A549 (cell line): Measurements from ENCODE around the gene APOH. TPM values are rescaled to one million over a fixed set of nuclear protein-coding genes. Genes with fewer than 3 reads are reported as not detected.

Experiments
- ATAC-seq, 2 experiments: fragments of 200-7000 bp in 1 of 2; fragments of >200 bp in 1 of 2; cut with Nextera tagmentation in 1 of 2; cut with Tn5 transposase in 1 of 2; 3 replicates each; pipeline versions ENCODE4 v1.8.0 to v1.9.1; 2018 to 2020; ENCODE audit warnings: mild to moderate bottlenecking in 1 of 2, moderate library complexity in 1 of 2
- CTCF ChIA-PET: fragments of 300-600 bp; sonication (Branson Sonifier 250); formaldehyde crosslinking; extraction: SDS; loops from one replicate; lab custom pipeline; 2021; ENCODE audit warnings: antibody characterized with exemption, inconsistent platforms; lab: Yijun Ruan, JAX
- POLR2A ChIA-PET: fragments of 350-600 bp; formaldehyde crosslinking; extraction: SDS; loops from one replicate; lab custom pipeline; 2021; ENCODE audit warnings: antibody characterized with exemption, inconsistent platforms; lab: Yijun Ruan, JAX
- DNase-seq, 2 experiments: peaks; one replicate each; pipeline versions ENCODE4 v3.0.0 to v3.0.0-alpha.2; 2011 to 2016; ENCODE audit warnings: low read depth in 1 of 2, low spot score in 1 of 2
- FAIRE-seq: peaks from 2 replicates; lab custom pipeline; 2011; peaks lifted over from hg19 to GRCh38; lab: Jason Lieb, UNC
- H3K27ac ChIP-seq, 2 experiments: fragments of >200 bp; sonication (Bioruptor Twin); formaldehyde crosslinking; 3 replicates each; pipeline ENCODE4 v1.5.1; 2016 to 2017
- H3K4me1 ChIP-seq: fragments of >200 bp; sonication (Bioruptor Twin); formaldehyde crosslinking; 3 replicates; pipeline ENCODE4 v1.6.1; 2016
- H3K4me2 ChIP-seq: fragments of >200 bp; sonication (Bioruptor Twin); formaldehyde crosslinking; 3 replicates; pipeline ENCODE4 v1.6.1; 2016
- H3K4me3 ChIP-seq: fragments of >200 bp; sonication (Bioruptor Twin); formaldehyde crosslinking; 3 replicates; pipeline ENCODE4 v1.5.1; 2016
- H3K9me3 ChIP-seq: fragments of >200 bp; sonication (Bioruptor Twin); formaldehyde crosslinking; 3 replicates; pipeline ENCODE4 v1.6.1; 2016
- CTCF ChIP-seq: fragments of >200 bp; sonication (Bioruptor Twin); formaldehyde crosslinking; IDR thresholded peaks from 3 replicates; pipeline ENCODE4 v1.5.1; 2016
- EHF ChIP-seq: fragments of 250-450 bp; sonication (Bioruptor Pico); IDR thresholded peaks from 2 replicates; pipeline ENCODE4 v1.5.0; 2020; ENCODE audit warnings: mild to moderate bottlenecking
- EHMT2 ChIP-seq: fragments of 200-600 bp; sonication (generic); IDR thresholded peaks from 2 replicates; pipeline ENCODE4 v1.6.1; 2016; ENCODE audit warnings: antibody characterized with exemption, low read depth, mild to moderate bottlenecking, moderate library complexity
- ESRRA ChIP-seq: fragments of 150-350 bp; IDR thresholded peaks from 2 replicates; pipeline ENCODE4 v1.6.1; 2014; ENCODE audit warnings: mild to moderate bottlenecking, low read length, borderline replicate concordance
- FOSB ChIP-seq: fragments of 250-450 bp; sonication (Bioruptor Pico); IDR thresholded peaks from 2 replicates; pipeline ENCODE4 v1.5.0; 2020; ENCODE audit warnings: mild to moderate bottlenecking, moderate library complexity
- FOSL2 ChIP-seq, 2 experiments: fragments of 450-650 bp in 1 of 2; fragments of >200 bp in 1 of 2; sonication (Bioruptor Twin) in 1 of 2; formaldehyde crosslinking; IDR thresholded peaks; 2 replicates each; pipeline versions ENCODE4 v1.5.0 to v1.6.1; 2016 to 2020; ENCODE audit warnings: mild to moderate bottlenecking in 1 of 2, moderate library complexity in 1 of 2
- FOXS1 ChIP-seq: fragments of 250-450 bp; sonication (Bioruptor Pico); IDR thresholded peaks from 2 replicates; pipeline ENCODE4 v1.5.0; 2020; ENCODE audit warnings: mild to moderate bottlenecking, moderate library complexity
- HMGXB4 ChIP-seq: fragments of 250-450 bp; sonication (Bioruptor Pico); IDR thresholded peaks from 2 replicates; pipeline ENCODE4 v1.5.0; 2021; ENCODE audit warnings: mild to moderate bottlenecking, moderate library complexity, borderline replicate concordance
- JUNB ChIP-seq: fragments of >200 bp; sonication (Bioruptor Twin); formaldehyde crosslinking; IDR thresholded peaks from 2 replicates; pipeline ENCODE4 v1.6.1; 2016
- KDM5A ChIP-seq: fragments of 200-600 bp; sonication (generic); IDR thresholded peaks from 2 replicates; pipeline ENCODE4 v1.6.1; 2016; ENCODE audit warnings: antibody characterized with exemption, mild to moderate bottlenecking
- MAFK ChIP-seq: fragments of 450-650 bp; IDR thresholded peaks from 2 replicates; pipeline ENCODE4 v1.6.1; 2014; ENCODE audit not compliant: partially characterized antibody
- NR3C1 ChIP-seq: fragments of >200 bp; sonication (Bioruptor Twin); formaldehyde crosslinking; IDR thresholded peaks from 3 replicates; pipeline ENCODE4 v1.6.1; 2017
- PBX3 ChIP-seq: IDR thresholded peaks from 2 replicates; pipeline ENCODE4 v1.6.1; 2012
- PHF8 ChIP-seq: fragments of 200-600 bp; sonication (generic); IDR thresholded peaks from 2 replicates; pipeline ENCODE4 v1.6.1; 2016; ENCODE audit warnings: low read depth, mild to moderate bottlenecking, antibody characterized with exemption, moderate library complexity, borderline replicate concordance
- POLR2AphosphoS2 ChIP-seq: conservative IDR thresholded peaks from 2 replicates; pipeline ENCODE4 v1.6.1; 2012; ENCODE audit warnings: low read length, improper control_type of control experiment, inconsistent platforms
- RCOR1 ChIP-seq: fragments of 150-350 bp; IDR thresholded peaks from 2 replicates; pipeline ENCODE4 v1.6.1; 2014; ENCODE audit warnings: antibody characterized with exemption, low read length, low read depth
- ZFP36 ChIP-seq: fragments of 450-650 bp; IDR thresholded peaks from 2 replicates; pipeline ENCODE4 v1.6.1; 2014; ENCODE audit warnings: borderline replicate concordance; ENCODE audit not compliant: partially characterized antibody
- ZSCAN20 ChIP-seq: fragments of 250-450 bp; sonication (Bioruptor Pico); IDR thresholded peaks from 2 replicates; pipeline ENCODE4 v1.8.0; 2022; ENCODE audit warnings: mild to moderate bottlenecking, moderate library complexity
- WGBS: methylation state at CpG from one replicate; pipeline ENCODE4 v1.1.6; 2017; ENCODE audit errors: missing lambda C conversion rate; 5-methylcytosine and 5-hydroxymethylcytosine counted together
- polyA plus RNA-seq, 4 experiments: library from polyadenylated mRNA; depleted of rRNA in 3 of 4; stranded (reverse); fragments of >200 nt; fragmentation: RNase III in 1 of 4; extraction: RNeasy Plus Mini Kit Qiagen cat#74134 plus additional on column Dnase treatment in 1 of 4; gene quantifications; 2 replicates in 3 of 4; 3 replicates in 1 of 4; pipeline ENCODE4 v1.2.3, GENCODE V29; 2011 to 2017

APOH gene
- polyA plus RNA-seq, 2 of the 4 experiments (the other 2 are of a cell fraction) = 6.9 to 26.1 TPM

GRCh38 chr17:66169839-66170238 lies 59.4 kb downstream of the APOH start:
- WGBS = 82% methylated on average over 3 of the region's 3 CpGs
- TF ChIP-seq PHF8 (no peak), RCOR1 (no peak), ZFP36 (no peak), HMGXB4 (CRISPR knock-in tag) (no peak), POLR2AphosphoS2 (no peak), NR3C1 (no peak), MAFK (no peak), ESRRA (no peak), FOXS1 (CRISPR knock-in tag) (no peak), CTCF (no peak), ZSCAN20 (CRISPR knock-in tag) (no peak), FOSB (no peak), EHF (CRISPR knock-in tag) (no peak), EHMT2 (no peak), PBX3 (no peak), FOSL2 (IDR thresholded peaks at IDR 0.05) (no peak), FOSL2 (CRISPR knock-in tag; IDR thresholded peaks at IDR 0.05) (no peak), KDM5A (no peak)
- TF ChIP-seq, all 56 proteins: peak for 0
- Histone ChIP-seq H3K4me2 (no peak overlapping the region), H3K4me1 (no peaks in the 10 kb centered on the region), H3K9me3 (no peaks in the 10 kb centered on the region), H3K4me3 (no peak overlapping the region), H3K27ac (no peak overlapping the region)
- DNase-seq (no peak), ATAC-seq (no peak), FAIRE-seq (no peak)
- ChIA-PET CTCF (interaction anchor here (1.6 to 3.4 kb wide), 2 partner anchors 876 to 938 kb away, joined by 13 to 24 read pairs; no protein-coding TSS in a partner anchor), POLR2A (interaction anchor here (0.6 kb wide), 1 partner anchor 399 kb away, joined by 3 read pairs; no protein-coding TSS in a partner anchor)

- ChIA-PET POLR2A (no interaction called here), CTCF (interaction anchor here (1.4 to 5.6 kb wide), 5 partner anchors 12 to 936 kb away, joined by 4 to 128 read pairs (median 51); no protein-coding TSS in a partner anchor)
- ATAC-seq (no peak), DNase-seq (no peak), FAIRE-seq (peak; percentile 32)
- TF ChIP-seq JUNB (no peak), MAFK (peak; percentile 96), PHF8 (no peak), FOSL2 (IDR thresholded peaks at IDR 0.05) (no peak), FOSL2 (CRISPR knock-in tag; IDR thresholded peaks at IDR 0.05) (no peak)
- Histone ChIP-seq H3K4me3 (no peak overlapping the region), H3K9me3 (no peaks in the 10 kb centered on the region), H3K4me2 (no peak overlapping the region), H3K4me1 (no peaks in the 10 kb centered on the region), H3K27ac (no peak overlapping the region)
- 68% methylated on average over 5 of the region's 5 CpGs for WGBS
Measured at GRCh38 chr17:66167189-66167815, 61.9 kb downstream of the APOH start.
